IMR-90 (cell line): ENCODE data around the gene PFDN1. TPM values are rescaled to one million over a fixed set of nuclear protein-coding genes. Genes with fewer than 3 reads are reported as not detected.

Experiments
- ATAC-seq: fragments of 200-7000 bp; cut with Tn5 transposase; 2 replicates; pipeline ENCODE4 v1.9.1; 2020; ENCODE audit warnings: low read depth, mild to moderate bottlenecking, moderate library complexity
- BruUV-seq: library from RNA; stranded (reverse); fragments of 400-500 nt; replicated peaks from 2 replicates; lab custom pipeline; 2021; lab: Mats Ljungman, UMichigan
- CTCF ChIA-PET: fragments of 300-600 bp; formaldehyde crosslinking; extraction: SDS; loops from one replicate; lab custom pipeline; 2021; ENCODE audit warnings: antibody characterized with exemption; lab: Yijun Ruan, JAX
- POLR2A ChIA-PET: fragments of 300-600 bp; sonication (Branson Sonifier 250); formaldehyde crosslinking; loops from one replicate; lab custom pipeline; 2022; ENCODE audit warnings: antibody characterized with exemption; ENCODE audit not compliant: unreplicated experiment; lab: Charles Lee
- DNase-seq: peaks from one replicate; pipeline ENCODE4 v3.0.0; 2013
- H2AFZ ChIP-seq: replicated peaks from 2 replicates; pipeline ENCODE3; 2013; ENCODE audit warnings: low read length, mild to moderate bottlenecking; ENCODE audit not compliant: poor library complexity
- H2AK5ac ChIP-seq: 2 replicates; pipeline ENCODE4 v1.6.1; 2013; ENCODE audit warnings: low read depth, low read length, inconsistent platforms
- H2AK9ac ChIP-seq: replicated peaks from 2 replicates; pipeline ENCODE3; 2013; ENCODE audit warnings: mild to moderate bottlenecking, low read depth, low read length, moderate library complexity; ENCODE audit not compliant: poor library complexity
- H2BK120ac ChIP-seq: 2 replicates; pipeline ENCODE4 v1.6.1; 2013; ENCODE audit warnings: low read depth, low read length, inconsistent platforms
- H2BK15ac ChIP-seq: 3 replicates; pipeline ENCODE4 v1.6.1; 2013; ENCODE audit warnings: low read depth, low read length, inconsistent platforms
- H2BK20ac ChIP-seq: 2 replicates; pipeline ENCODE4 v1.6.1; 2013; ENCODE audit warnings: low read depth, mild to moderate bottlenecking, inconsistent platforms, low read length, moderate library complexity
- H2BK5ac ChIP-seq: 2 replicates; pipeline ENCODE4 v1.6.1; 2013; ENCODE audit warnings: mild to moderate bottlenecking, low read depth, low read length, inconsistent platforms; ENCODE audit not compliant: poor library complexity, severe bottlenecking
- H3K14ac ChIP-seq: replicated peaks from 2 replicates; pipeline ENCODE4 v1.6.1; 2013; ENCODE audit warnings: low read depth, low read length, inconsistent platforms
- H3K18ac ChIP-seq: 2 replicates; pipeline ENCODE4 v1.6.1; 2013; ENCODE audit warnings: low read depth, low read length, control low read depth
- H3K23ac ChIP-seq: 2 replicates; pipeline ENCODE4 v1.6.1; 2013; ENCODE audit warnings: low read depth, low read length, inconsistent platforms
- H3K27ac ChIP-seq: 2 replicates; pipeline ENCODE4 v1.5.1; 2013; ENCODE audit warnings: mild to moderate bottlenecking, control low read depth, low read length; ENCODE audit not compliant: insufficient read depth
- H3K27me3 ChIP-seq: 2 replicates; pipeline ENCODE4 v1.6.1; 2013; ENCODE audit warnings: low read length; ENCODE audit not compliant: control insufficient read depth, insufficient read depth
- H3K36me3 ChIP-seq: 2 replicates; pipeline ENCODE4 v1.6.1; 2013; ENCODE audit warnings: low read length, mixed read lengths; ENCODE audit not compliant: control insufficient read depth, insufficient read depth
- H3K4ac ChIP-seq: 2 replicates; pipeline ENCODE4 v1.6.1; 2013; ENCODE audit warnings: low read depth, low read length, inconsistent platforms
- H3K4me1 ChIP-seq: 2 replicates; pipeline ENCODE4 v1.6.1; 2013; ENCODE audit warnings: low read length, mixed read lengths; ENCODE audit not compliant: control insufficient read depth, insufficient read depth
- H3K4me2 ChIP-seq: 2 replicates; pipeline ENCODE4 v1.6.1; 2013; ENCODE audit warnings: low read depth, mild to moderate bottlenecking, control low read depth, low read length, moderate library complexity
- H3K4me3 ChIP-seq: 2 replicates; pipeline ENCODE4 v1.5.1; 2013; ENCODE audit warnings: low read depth, mild to moderate bottlenecking, control low read depth, low read length, moderate library complexity; ENCODE audit not compliant: insufficient read depth
- H3K56ac ChIP-seq: 2 replicates; pipeline ENCODE4 v1.6.1; 2013; ENCODE audit warnings: low read length, inconsistent platforms; ENCODE audit not compliant: insufficient read depth; ENCODE audit errors: extremely low read depth
- H3K79me1 ChIP-seq, 2 experiments: 2 replicates each; pipeline ENCODE4 v1.6.1; 2013; ENCODE audit warnings: low read length in 2 of 2, inconsistent platforms in 1 of 2, low read depth in 1 of 2
- H3K9ac ChIP-seq: 2 replicates; pipeline ENCODE4 v1.6.1; 2013; ENCODE audit warnings: low read depth, low read length, control low read depth
- H3K9me1 ChIP-seq: 2 replicates; pipeline ENCODE4 v1.6.1; 2013; ENCODE audit warnings: low read length, inconsistent platforms; ENCODE audit not compliant: insufficient read depth
- H3K9me3 ChIP-seq: 2 replicates; pipeline ENCODE4 v1.6.1; 2013; ENCODE audit warnings: low read length; ENCODE audit not compliant: control insufficient read depth, insufficient read depth
- H4K20me1 ChIP-seq: 2 replicates; pipeline ENCODE4 v1.6.1; 2013; ENCODE audit warnings: low read length, inconsistent platforms; ENCODE audit not compliant: insufficient read depth
- H4K5ac ChIP-seq: 2 replicates; pipeline ENCODE4 v1.6.1; 2013; ENCODE audit warnings: mild to moderate bottlenecking, low read depth, low read length, control low read depth
- H4K8ac ChIP-seq, 2 experiments: 2 replicates each; pipeline ENCODE4 v1.6.1; 2013; ENCODE audit warnings: low read depth in 2 of 2, low read length in 2 of 2, control low read depth in 1 of 2, inconsistent platforms in 1 of 2
- H4K91ac ChIP-seq: 2 replicates; pipeline ENCODE4 v1.6.1; 2013; ENCODE audit warnings: low read depth, low read length, inconsistent platforms; ENCODE audit not compliant: insufficient read depth
- BHLHE40 ChIP-seq: fragments of 150-350 bp; IDR thresholded peaks from 2 replicates; pipeline ENCODE4 v1.6.1; 2016; ENCODE audit warnings: mild to moderate bottlenecking, low read depth, low read length
- CEBPB ChIP-seq: IDR thresholded peaks from 2 replicates; pipeline ENCODE4 v1.6.1; 2012; ENCODE audit warnings: low read depth, low read length, improper control_type of control experiment
- CHD1 ChIP-seq: IDR thresholded peaks from 2 replicates; pipeline ENCODE4 v1.6.1; 2012; ENCODE audit warnings: low read depth, low read length, improper control_type of control experiment
- CTCF ChIP-seq: conservative IDR thresholded peaks from 2 replicates; pipeline ENCODE4 v1.5.1; 2012; ENCODE audit warnings: mild to moderate bottlenecking, low read depth, low read length, improper control_type of control experiment
- ELK1 ChIP-seq: fragments of 150-350 bp; IDR thresholded peaks from 2 replicates; pipeline ENCODE4 v1.6.1; 2016; ENCODE audit warnings: low read depth, mild to moderate bottlenecking, low read length, moderate library complexity, borderline replicate concordance
- FOS ChIP-seq: fragments of 150-350 bp; IDR thresholded peaks from 2 replicates; pipeline ENCODE4 v1.6.1; 2016; ENCODE audit warnings: low read depth, low read length
- MAFK ChIP-seq: IDR thresholded peaks from 2 replicates; pipeline ENCODE4 v1.6.1; 2012; ENCODE audit warnings: low read depth, low read length, improper control_type of control experiment
- MAZ ChIP-seq: IDR thresholded peaks from 2 replicates; pipeline ENCODE4 v1.6.1; 2012; ENCODE audit warnings: low read depth, mild to moderate bottlenecking, low read length, improper control_type of control experiment, moderate library complexity, borderline replicate concordance
- MXI1 ChIP-seq: IDR thresholded peaks from 2 replicates; pipeline ENCODE4 v1.6.1; 2012; ENCODE audit warnings: low read depth, mild to moderate bottlenecking, low read length, moderate library complexity, borderline replicate concordance
- NFE2L2 ChIP-seq: fragments of 150-350 bp; IDR thresholded peaks from 2 replicates; pipeline ENCODE4 v1.6.1; 2016; ENCODE audit warnings: low read depth, mild to moderate bottlenecking, low read length
- POLR2A ChIP-seq: IDR thresholded peaks from 2 replicates; pipeline ENCODE4 v1.6.1; 2012; ENCODE audit warnings: mild to moderate bottlenecking, low read depth, low read length
- RAD21 ChIP-seq: IDR thresholded peaks from 2 replicates; pipeline ENCODE4 v1.6.1; 2012; ENCODE audit warnings: low read length, improper control_type of control experiment
- RCOR1 ChIP-seq: IDR thresholded peaks from 2 replicates; pipeline ENCODE4 v1.6.1; 2012; ENCODE audit warnings: mild to moderate bottlenecking, low read length, improper control_type of control experiment; ENCODE audit not compliant: insufficient replicate concordance
- RFX5 ChIP-seq: IDR thresholded peaks from 2 replicates; pipeline ENCODE4 v1.8.0; 2012; ENCODE audit warnings: low read depth, mild to moderate bottlenecking, low read length, moderate library complexity
- SMC3 ChIP-seq: fragments of 150-350 bp; IDR thresholded peaks from 2 replicates; pipeline ENCODE4 v1.6.1; 2016; ENCODE audit warnings: low read depth, mild to moderate bottlenecking, antibody characterized with exemption, low read length, moderate library complexity
- USF2 ChIP-seq: fragments of 150-350 bp; IDR thresholded peaks from 2 replicates; pipeline ENCODE4 v1.6.1; 2017; ENCODE audit warnings: mild to moderate bottlenecking, antibody characterized with exemption, low read length, low read depth
- WGBS, 2 experiments: methylation state at CpG; one replicate each; pipeline versions ENCODE4 v1.1.5 to v1.1.7; 2013; ENCODE audit warnings: missing lambda C conversion rate in 2 of 2; ENCODE audit not compliant: insufficient read length in 1 of 2; ENCODE audit errors: extremely low coverage in 2 of 2; 5-methylcytosine and 5-hydroxymethylcytosine counted together
- dilution Hi-C: fragments of 300-500 bp; cut with HindIII; formaldehyde crosslinking; loops from one replicate; pipeline ENCODE4 v1.14.3; 2018; ENCODE audit warnings: low sequenced_read_pairs; ENCODE audit not compliant: unreplicated experiment
- in situ Hi-C: fragments of 300-500 bp; cut with MboI; formaldehyde crosslinking; loops from 3 replicates; pipeline ENCODE4 v1.14.3; 2019; ENCODE audit warnings: low sequenced_read_pairs, inconsistent platforms, mixed read lengths
- intact Hi-C: fragments of 100-400 bp; cut with micrococcal nuclease; formaldehyde crosslinking; loops from 2 replicates; pipeline ENCODE4 v1.10.0; 2022
- polyA plus RNA-seq, 3 experiments: library from polyadenylated mRNA; depleted of rRNA; stranded (reverse); fragments of >200 nt; gene quantifications; 2 replicates each; pipeline ENCODE4 v1.2.3, GENCODE V29; 2012; ENCODE audit warnings: low replicate concordance in 1 of 3
- total RNA-seq: library from RNA; depleted of rRNA; stranded (reverse); fragments of >200 nt; gene quantifications from 2 replicates; pipeline ENCODE4 v1.2.3, GENCODE V29; 2012

The PFDN1 gene
- total and polyA plus RNA-seq, 2 of the 4 experiments (the other 2 are of a cell fraction), result 98.8 to 134 TPM

- Histone ChIP-seq H3K9me3 (no peaks in the 10 kb centered on the region), H2AK9ac (no peak overlapping the region), H4K5ac (no peak overlapping the region), H3K14ac (no peak overlapping the region), H3K27me3 (no peaks in the 10 kb centered on the region), H4K20me1 (peaks cover 3% of the 10 kb centered on the region; the same call in 1 of the 2 replicates), H2AK5ac (no peak overlapping the region), H4K8ac (no peak overlapping the region), H3K79me1 (peaks cover 4 to 44% of the 10 kb centered on the region in 2 experiments), H3K23ac (no peak overlapping the region), H3K18ac (no peak overlapping the region), H3K4me2 (no peak overlapping the region), H2BK5ac (no peak overlapping the region), H3K4ac (no peak overlapping the region), H3K4me3 (no peak overlapping the region), H2BK20ac (no peak overlapping the region), H2AFZ (no peak overlapping the region), H3K56ac (no peak overlapping the region), H3K9ac (no peak overlapping the region), H3K36me3 (peaks cover 2% of the 10 kb centered on the region; the same call in 1 of the 2 replicates), H3K27ac (no peak overlapping the region), H4K91ac (no peak overlapping the region), H2BK120ac (no peak overlapping the region), H3K9me1 (peaks cover 5% of the 10 kb centered on the region), H2BK15ac (no peak overlapping the region), H3K4me1 (peaks cover 7% of the 10 kb centered on the region)
- dilution Hi-C loops (no loop called here), intact Hi-C loops (loop anchor here (5.0 kb wide), 1 partner anchor 49 kb away; the partner anchor contains the start of gene HBEGF), in situ Hi-C loops (no loop called here)
- BruUV-seq, result no TSS peak
- POLR2A ChIA-PET, result no interaction called here
- CTCF ChIA-PET, result interaction anchor here (0.8 kb wide), 1 partner anchor 48 kb away, joined by 5 read pairs; the partner anchor contains the start of gene HBEGF
- TF ChIP-seq SMC3 (no peak), RFX5 (no peak), USF2 (no peak), CHD1 (no peak), POLR2A (no peak), RCOR1 (no peak), CEBPB (no peak), NFE2L2 (no peak), MAFK (no peak), ELK1 (no peak), FOS (no peak), BHLHE40 (no peak), MXI1 (no peak), CTCF (no peak), RAD21 (no peak), MAZ (no peak)
- ATAC-seq, result peak; percentile 10
- no CpG with 5 or more reads among the region's 1 CpG for WGBS, 2 experiments
- peak; percentile 88 for DNase-seq
Measured at GRCh38 chr5:140298183-140298601, 4.7 kb downstream of the PFDN1 start.
